Loucy (cell line): ENCODE results near the gene FSTL4.

Source experiments
- H2AFZ ChIP-seq: fragments of 200-600 bp; sonication (generic); 2 replicates; pipeline ENCODE4 v1.6.0; 2016; ENCODE audit warnings: antibody characterized with exemption, mild to moderate bottlenecking, low read length, moderate library complexity
- H3F3A ChIP-seq: fragments of 200-600 bp; 2 replicates; pipeline ENCODE4 v1.6.0; 2016; ENCODE audit warnings: antibody characterized with exemption, low read depth, mild to moderate bottlenecking
- H3K27me3 ChIP-seq: fragments of 200-600 bp; sonication (generic); 2 replicates; pipeline ENCODE4 v1.6.1; 2014; ENCODE audit warnings: low read length, mild to moderate bottlenecking; ENCODE audit not compliant: insufficient read depth, poor library complexity, severe bottlenecking
- H3K36me3 ChIP-seq: fragments of 200-600 bp; sonication (generic); 2 replicates; pipeline ENCODE4 v1.6.1; 2016; ENCODE audit warnings: low read length; ENCODE audit not compliant: insufficient read depth
- H3K4me1 ChIP-seq: fragments of 200-600 bp; sonication (generic); 2 replicates; pipeline ENCODE4 v1.5.1; 2014; ENCODE audit warnings: low read length, mild to moderate bottlenecking; ENCODE audit not compliant: insufficient read depth, poor library complexity, severe bottlenecking
- H3K4me2 ChIP-seq: fragments of 200-600 bp; sonication (generic); 2 replicates; pipeline ENCODE4 v1.6.0; 2014; ENCODE audit warnings: antibody characterized with exemption, low read length, low read depth, mild to moderate bottlenecking; ENCODE audit not compliant: poor library complexity, severe bottlenecking
- H3K4me3 ChIP-seq: fragments of 200-600 bp; sonication (generic); 2 replicates; pipeline ENCODE4 v1.5.1; 2014; ENCODE audit warnings: low read length, mild to moderate bottlenecking, mixed read lengths; ENCODE audit not compliant: poor library complexity, severe bottlenecking
- H3K79me2 ChIP-seq: fragments of 200-600 bp; sonication (generic); 2 replicates; pipeline ENCODE4 v1.6.1; 2014; ENCODE audit warnings: low read length; ENCODE audit not compliant: insufficient read depth
- H3K9ac ChIP-seq: fragments of 200-600 bp; sonication (generic); 2 replicates; pipeline ENCODE4 v1.6.0; 2014; ENCODE audit warnings: mild to moderate bottlenecking, low read depth, low read length, moderate library complexity; ENCODE audit not compliant: poor library complexity, severe bottlenecking
- H3K9me2 ChIP-seq: fragments of 200-600 bp; sonication (generic); replicated peaks from 2 replicates; pipeline ENCODE4 v1.6.1; 2016; ENCODE audit warnings: low read depth, low read length, mixed read lengths
- H3K9me3 ChIP-seq: fragments of 200-600 bp; sonication (generic); 2 replicates; pipeline ENCODE4 v1.6.1; 2014; ENCODE audit warnings: mild to moderate bottlenecking, antibody characterized with exemption, low read length, low read depth; ENCODE audit not compliant: insufficient read depth
- H4K20me1 ChIP-seq: fragments of 200-600 bp; sonication (generic); 2 replicates; pipeline ENCODE4 v1.6.0; 2014; ENCODE audit warnings: antibody characterized with exemption, low read length, mild to moderate bottlenecking; ENCODE audit not compliant: insufficient read depth, poor library complexity, severe bottlenecking
- CTCF ChIP-seq: fragments of 200-600 bp; sonication (generic); conservative IDR thresholded peaks from 2 replicates; pipeline ENCODE4 v1.5.1; 2014; ENCODE audit warnings: mild to moderate bottlenecking, antibody characterized with exemption, low read length
- EZH2phosphoT487 ChIP-seq: fragments of 200-600 bp; IDR thresholded peaks from 2 replicates; pipeline ENCODE4 v1.6.1; 2018; ENCODE audit warnings: antibody characterized with exemption, mild to moderate bottlenecking, moderate library complexity, borderline replicate concordance

FSTL4 gene

GRCh38 chr5:133406977-133407632, 205.2 kb downstream of the FSTL4 start:
- Histone ChIP-seq H3K36me3 (no peaks in the 10 kb centered on the region), H3K9me2 (no peaks in the 10 kb centered on the region), H3F3A (no peaks in the 10 kb centered on the region), H3K4me3 (no peak overlapping the region), H4K20me1 (no peaks in the 10 kb centered on the region), H3K79me2 (no peaks in the 10 kb centered on the region), H3K9me3 (no peaks in the 10 kb centered on the region), H2AFZ (no peak overlapping the region), H3K9ac (no peak overlapping the region), H3K27me3 (no peaks in the 10 kb centered on the region), H3K4me1 (peaks cover 2% of the 10 kb centered on the region), H3K4me2 (no peak overlapping the region)
- TF ChIP-seq CTCF, result no peak
- no peak for TF ChIP-seq EZH2phosphoT487

GRCh38 chr5:133406208-133406976, 205.9 kb downstream of the FSTL4 start:
- H3K4me1 ChIP-seq, result peaks cover 2% of the 10 kb centered on the region
- no peak overlapping the region for H2AFZ ChIP-seq
- no peak overlapping the region for H3K9ac ChIP-seq
- no peaks in the 10 kb centered on the region for H3K36me3 ChIP-seq
- no peaks in the 10 kb centered on the region for H4K20me1 ChIP-seq
- no peaks in the 10 kb centered on the region for H3K27me3 ChIP-seq
- no peak overlapping the region for H3K4me3 ChIP-seq
- H3K79me2 ChIP-seq, result no peaks in the 10 kb centered on the region
- no peaks in the 10 kb centered on the region for H3K9me2 ChIP-seq
- TF ChIP-seq EZH2phosphoT487 (no peak), CTCF (no peak)
- no peaks in the 10 kb centered on the region for H3K9me3 ChIP-seq
- no peak overlapping the region for H3K4me2 ChIP-seq
- no peaks in the 10 kb centered on the region for H3F3A ChIP-seq

DNA sequence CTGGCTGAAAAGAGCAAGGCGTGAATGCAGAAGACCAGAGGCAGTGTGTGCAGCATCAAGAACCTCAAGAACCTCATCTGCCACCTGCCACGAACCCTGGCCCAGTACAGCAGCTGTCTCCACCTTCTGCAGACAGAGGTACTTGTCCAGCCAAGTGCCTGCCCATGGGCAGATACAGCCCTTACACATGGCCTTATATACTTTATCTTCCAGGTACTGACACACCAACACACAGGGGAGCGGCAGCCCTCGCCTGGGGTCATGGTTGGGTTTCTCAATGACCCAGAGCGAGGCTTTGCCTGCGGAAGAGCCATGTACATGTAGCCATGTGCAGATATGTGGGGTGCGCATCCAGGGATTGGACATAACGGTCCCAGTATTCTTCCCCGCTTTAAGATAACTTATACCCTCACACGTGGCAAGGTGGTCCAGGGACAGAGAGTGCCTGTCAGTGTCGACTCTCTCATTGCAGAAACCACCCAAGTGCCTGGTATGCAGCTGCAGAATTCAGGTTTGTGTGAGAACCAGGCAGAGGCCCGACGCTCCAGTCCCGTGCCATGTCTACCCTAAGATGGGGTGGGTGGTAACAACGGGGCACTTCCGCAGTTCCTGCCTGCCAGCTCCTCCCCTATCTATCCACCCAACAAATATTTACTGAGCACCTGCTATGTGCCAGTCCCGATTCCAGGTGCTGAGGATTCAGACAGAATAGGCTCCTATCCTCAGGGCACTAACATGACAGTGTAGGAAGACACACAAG, 206.9 kb downstream of the FSTL4 start:
- no peaks in the 10 kb centered on the region for H3K9me2 ChIP-seq
- H3K27me3 ChIP-seq, result no peaks in the 10 kb centered on the region
- H3K4me2 ChIP-seq, result no peak overlapping the region
- H3K36me3 ChIP-seq, result no peaks in the 10 kb centered on the region
- H3K4me1 ChIP-seq, result peaks cover 2% of the 10 kb centered on the region
- no peaks in the 10 kb centered on the region for H3K9me3 ChIP-seq
- H3F3A ChIP-seq, result no peaks in the 10 kb centered on the region
- H4K20me1 ChIP-seq, result no peaks in the 10 kb centered on the region
- no peak for TF ChIP-seq CTCF
- TF ChIP-seq EZH2phosphoT487, result no peak
- H2AFZ ChIP-seq, result no peak overlapping the region
- H3K9ac ChIP-seq, result no peak overlapping the region
- no peaks in the 10 kb centered on the region for H3K79me2 ChIP-seq
- no peak overlapping the region for H3K4me3 ChIP-seq
